GM04503 (cell line): ENCODE measurements around the gene PRR20C.
"Not testable (repeated sequence)": the region's sequence is repeated elsewhere in the genome, so short reads cannot be mapped to it uniquely, and the experiment has no call there.

Experiments used
- DNase-seq: peaks from one replicate; pipeline ENCODE4 v3.0.0-alpha.2; 2012; ENCODE audit warnings: low read depth

PRR20C gene

GRCh38 chr13:57153761-57154160 lies at the start of gene PRR20C:
Gene PRR20C, plus strand, starts transcription at chr13:57154061. Its CDS starts 387 bp downstream, at chr13:57154448.
- not testable (repeated sequence) for DNase-seq

- DNase-seq = no peak
These were observed 38.9 kb upstream of the PRR20C start for GRCh38 chr13:57114945-57115344.

- DNase-seq = no peak
These were observed 30.2 kb upstream of the PRR20C start for GRCh38 chr13:57123681-57124080.

- no peak for DNase-seq
These were observed 25.0 kb upstream of the PRR20C start for GRCh38 chr13:57128909-57129308.

GRCh38 chr13:57136093-57136492 lies 17.8 kb upstream of the PRR20C start:
- DNase-seq = no peak

- no peak for DNase-seq
These were observed 16.3 kb upstream of the PRR20C start for GRCh38 chr13:57137585-57137984.

- DNase-seq = no peak
These were observed 14.9 kb upstream of the PRR20C start for GRCh38 chr13:57138988-57139387.

- DNase-seq = not testable (repeated sequence)
These were observed 14.1 kb upstream of the PRR20C start for GRCh38 chr13:57139781-57140180.

GRCh38 chr13:57140235-57140968 lies 13.5 kb upstream of the PRR20C start, which contains the start of gene PRR20A:
Gene PRR20A, plus strand, starts transcription at chr13:57140918. Its CDS starts 387 bp downstream, at chr13:57141305.
- not testable (repeated sequence) for DNase-seq

GRCh38 chr13:57147188-57147587 lies 6.7 kb upstream of the PRR20C start, which contains the start of gene PRR20B:
Gene PRR20B, plus strand, starts transcription at chr13:57147488. Its CDS starts 387 bp downstream, at chr13:57147875.
- not testable (repeated sequence) for DNase-seq

GRCh38 chr13:57148106-57148505 lies 5.8 kb upstream of the PRR20C start:
- not testable (repeated sequence) for DNase-seq

- not testable (repeated sequence) for DNase-seq
These were observed 6.5 kb downstream of the PRR20C start, which contains the start of gene PRR20D for GRCh38 chr13:57160332-57160731. Gene PRR20D, plus strand, starts transcription at chr13:57160632. Its CDS starts 387 bp downstream, at chr13:57161019.

- DNase-seq = not testable (repeated sequence)
These were observed 13.0 kb downstream of the PRR20C start, which contains the start of gene PRR20E for GRCh38 chr13:57166897-57167296. Gene PRR20E, plus strand, starts transcription at chr13:57167197. Its CDS starts 387 bp downstream, at chr13:57167584.

GRCh38 chr13:57191667-57192066 lies 37.8 kb downstream of the PRR20C start:
- no peak for DNase-seq
